ENCODE results near the gene MAP1B. TPM values are rescaled to one million over a fixed set of nuclear protein-coding genes. Genes with fewer than 3 reads are reported as not detected.
"Not testable (repeated sequence)": the region's sequence is repeated elsewhere in the genome, so short reads cannot be mapped to it uniquely, and the experiment has no call there.

The MAP1B gene
- 8.4 TPM for total RNA-seq

- ATAC-seq: peak; percentile 39
Observed at GRCh38 chr5:72107131-72107900, at the start of gene MAP1B. MAP1B (plus strand) TSS chr5:72107475; CDS start chr5:72107532, 57 bp downstream.

- ATAC-seq: no peak
Observed at GRCh38 chr5:72057816-72058215, 49.5 kb upstream of the MAP1B start.

GRCh38 chr5:72063219-72063819, 44.0 kb upstream of the MAP1B start:
- ATAC-seq: no peak

- no peak for ATAC-seq
Observed at GRCh38 chr5:72064801-72065570, 42.3 kb upstream of the MAP1B start.

GRCh38 chr5:72065751-72066255, 41.5 kb upstream of the MAP1B start:
- ATAC-seq: no peak

GRCh38 chr5:72066705-72067107, 40.6 kb upstream of the MAP1B start:
- ATAC-seq: peak; percentile 54

GRCh38 chr5:72067682-72068470, 39.4 kb upstream of the MAP1B start:
- ATAC-seq: peak; percentile 84

- no peak for ATAC-seq
Observed at GRCh38 chr5:72070529-72070928, 36.7 kb upstream of the MAP1B start.

GRCh38 chr5:72071906-72072305, 35.4 kb upstream of the MAP1B start:
- ATAC-seq: no peak

GRCh38 chr5:72074251-72074650, 33.0 kb upstream of the MAP1B start:
- ATAC-seq: no peak

- ATAC-seq: no peak
Observed at GRCh38 chr5:72075461-72075860, 31.8 kb upstream of the MAP1B start.

- no peak for ATAC-seq
Observed at GRCh38 chr5:72076621-72077300, 30.5 kb upstream of the MAP1B start.

GRCh38 chr5:72077390-72077789, 29.9 kb upstream of the MAP1B start:
- no peak for ATAC-seq

GRCh38 chr5:72079288-72079687, 28.0 kb upstream of the MAP1B start:
- no peak for ATAC-seq

GRCh38 chr5:72082048-72082447, 25.2 kb upstream of the MAP1B start:
- no peak for ATAC-seq

- no peak for ATAC-seq
Observed at GRCh38 chr5:72084876-72085275, 22.4 kb upstream of the MAP1B start.

GRCh38 chr5:72085319-72085718, 22.0 kb upstream of the MAP1B start:
- no peak for ATAC-seq

GRCh38 chr5:72089713-72090112, 17.6 kb upstream of the MAP1B start:
- ATAC-seq: not testable (repeated sequence)

- ATAC-seq: no peak
Observed at GRCh38 chr5:72092074-72092473, 15.2 kb upstream of the MAP1B start.

GRCh38 chr5:72093217-72093616, 14.1 kb upstream of the MAP1B start:
- ATAC-seq: no peak

GRCh38 chr5:72093824-72094223, 13.5 kb upstream of the MAP1B start:
- no peak for ATAC-seq

All from esophagus mucosa (tissue), 1 donor.